Lower leg skin (tissue), 3 donors: ENCODE data around the gene HOXB9.

Source experiments
- CTCF ChIP-seq, 3 donors: fragments of 450-650 bp; IDR thresholded peaks; one replicate each; pipeline ENCODE4 v1.5.1; 2016; ENCODE audit warnings: antibody characterized with exemption in 3 of 3, mild to moderate bottlenecking in 3 of 3, moderate library complexity in 2 of 3
- POLR2A ChIP-seq, 2 donors: fragments of 450-650 bp; IDR thresholded peaks; one replicate each; pipeline ENCODE4 v1.6.1; 2016 to 2017; ENCODE audit warnings: antibody characterized with exemption in 2 of 2, mild to moderate bottlenecking in 1 of 2, moderate library complexity in 1 of 2

GRCh38 chr17:48630925-48631692 lies 5.0 kb upstream of the HOXB9 start:
- TF ChIP-seq CTCF (IDR thresholded peaks at IDR 0.05) (no peak), POLR2A (IDR thresholded peaks at IDR 0.05) (no peak)
